Fibroblast of pulmonary artery (primary cell): Measurements from ENCODE around the gene RTF1.

Source experiments
- DNase-seq: peaks from one replicate; pipeline ENCODE4 v3.0.0-alpha.2; 2010; ENCODE audit warnings: low read depth
- H3K4me3 ChIP-seq: replicated peaks from 2 replicates; pipeline ENCODE4 v1.5.1; 2011; ENCODE audit warnings: low read depth, mild to moderate bottlenecking, control low read depth, low read length, moderate library complexity
- CTCF ChIP-seq: IDR thresholded peaks from 2 replicates; pipeline ENCODE4 v1.5.1; 2011; ENCODE audit warnings: mild to moderate bottlenecking, control low read depth, low read length, inconsistent platforms; ENCODE audit errors: missing control alignments

RTF1 gene

GRCh38 chr15:41487381-41487780 lies 70.5 kb downstream of the RTF1 start:
- H3K4me3 ChIP-seq: no peak overlapping the region
- DNase-seq: no peak
- no peak for TF ChIP-seq CTCF

- TF ChIP-seq CTCF: no peak
- H3K4me3 ChIP-seq: no peak overlapping the region
These were observed 70.9 kb downstream of the RTF1 start for GRCh38 chr15:41487802-41488201.

GRCh38 chr15:41489641-41490040 lies 72.7 kb downstream of the RTF1 start:
- TF ChIP-seq CTCF: no peak
- H3K4me3 ChIP-seq: no peak overlapping the region
- no peak for DNase-seq

More at GRCh38 chr15:41487802-41488201, 70.9 kb downstream of the RTF1 start:
- DNase-seq: no peak

GRCh38 chr15:41490355-41490754 lies 73.5 kb downstream of the RTF1 start:
- peak; percentile 96 for DNase-seq
- no peak for TF ChIP-seq CTCF
- no peak overlapping the region for H3K4me3 ChIP-seq

- no peak overlapping the region for H3K4me3 ChIP-seq
- no peak for TF ChIP-seq CTCF
- no peak for DNase-seq
These were observed 75.0 kb downstream of the RTF1 start for GRCh38 chr15:41491889-41492288.

GRCh38 chr15:41492597-41493204 lies 75.8 kb downstream of the RTF1 start:
- no peak for TF ChIP-seq CTCF
- DNase-seq: no peak

More at GRCh38 chr15:41492597-41493204, 75.8 kb downstream of the RTF1 start:
- H3K4me3 ChIP-seq: peak overlapping the region; percentile 55
